ENCODE data around the gene PAX1. TPM values are rescaled to one million over a fixed set of nuclear protein-coding genes. Genes with fewer than 3 reads are reported as not detected.

The PAX1 gene
- polyA plus RNA-seq, 1 of the 3 experiments (the other 2 are of a cell fraction): not detected

DNA sequence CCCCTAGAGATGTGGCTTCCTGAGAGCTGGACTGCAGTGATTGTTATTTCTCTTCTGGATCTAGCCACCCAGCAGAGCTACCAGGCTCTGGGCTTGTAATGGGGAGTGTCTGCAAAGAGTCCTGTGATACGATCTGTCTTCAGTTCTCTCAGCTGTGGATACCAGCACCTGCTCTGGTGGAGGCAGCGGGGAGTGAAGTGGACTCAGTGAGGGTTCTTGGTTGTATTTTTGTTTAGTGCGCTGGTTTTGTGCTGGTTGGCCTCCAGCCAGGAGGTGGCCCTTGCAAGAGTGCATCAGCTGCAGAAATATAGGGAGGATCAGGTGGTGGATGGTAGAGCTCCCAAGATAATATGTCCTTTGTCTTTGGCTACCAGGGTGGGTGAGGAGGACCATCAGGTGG, 33.7 kb downstream of the PAX1 start (continued):
- TF ChIP-seq, protein P1, sequence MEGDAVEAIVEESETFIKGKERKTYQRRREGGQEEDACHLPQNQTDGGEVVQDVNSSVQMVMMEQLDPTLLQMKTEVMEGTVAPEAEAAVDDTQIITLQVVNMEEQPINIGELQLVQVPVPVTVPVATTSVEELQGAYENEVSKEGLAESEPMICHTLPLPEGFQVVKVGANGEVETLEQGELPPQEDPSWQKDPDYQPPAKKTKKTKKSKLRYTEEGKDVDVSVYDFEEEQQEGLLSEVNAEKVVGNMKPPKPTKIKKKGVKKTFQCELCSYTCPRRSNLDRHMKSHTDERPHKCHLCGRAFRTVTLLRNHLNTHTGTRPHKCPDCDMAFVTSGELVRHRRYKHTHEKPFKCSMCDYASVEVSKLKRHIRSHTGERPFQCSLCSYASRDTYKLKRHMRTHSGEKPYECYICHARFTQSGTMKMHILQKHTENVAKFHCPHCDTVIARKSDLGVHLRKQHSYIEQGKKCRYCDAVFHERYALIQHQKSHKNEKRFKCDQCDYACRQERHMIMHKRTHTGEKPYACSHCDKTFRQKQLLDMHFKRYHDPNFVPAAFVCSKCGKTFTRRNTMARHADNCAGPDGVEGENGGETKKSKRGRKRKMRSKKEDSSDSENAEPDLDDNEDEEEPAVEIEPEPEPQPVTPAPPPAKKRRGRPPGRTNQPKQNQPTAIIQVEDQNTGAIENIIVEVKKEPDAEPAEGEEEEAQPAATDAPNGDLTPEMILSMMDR (IDR thresholded peaks at IDR 0.05): no peak
- TF ChIP-seq RFX5 (IDR thresholded peaks at IDR 0.05; ENCODE audit: low read length) (no peak), TCF12 (IDR thresholded peaks at IDR 0.05) (no peak)

DNA sequence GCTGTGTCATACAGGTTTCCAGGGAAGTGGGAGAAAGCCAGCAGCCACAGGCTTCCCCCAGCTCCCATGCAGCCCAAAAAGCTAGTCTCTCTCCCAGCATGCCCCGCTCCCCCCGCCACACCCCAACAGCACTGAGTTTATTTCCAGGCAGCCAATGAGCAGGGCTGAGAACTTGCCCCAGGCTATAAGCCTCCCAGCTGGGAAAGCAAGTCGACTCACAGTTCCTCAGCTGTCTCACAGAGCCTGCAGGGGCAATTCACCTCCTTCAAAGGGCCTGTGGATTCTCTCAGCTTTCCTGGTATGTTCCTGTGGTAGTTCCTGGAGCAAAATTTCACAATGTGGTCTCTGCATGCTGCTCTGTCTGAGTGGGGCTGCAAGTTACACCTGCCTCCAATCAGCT, 34.2 kb downstream of the PAX1 start:
- no peak for DNase-seq
- POLR2A ChIA-PET: no interaction called here
- Histone ChIP-seq H4K20me1 (ENCODE audit: insufficient read depth) (no peaks in the 10 kb centered on the region), H3K4me2 (no peak overlapping the region), H2AFZ (ENCODE audit: low read depth) (no peak overlapping the region), H3K27ac (ENCODE audit: low read depth in 2 of 2, low read length in 1 of 2) (no peak overlapping the region), H3K4me1 (ENCODE audit: control insufficient read depth in 1 of 2, insufficient read depth in 2 of 2, low read depth in 1 of 2, low read length in 1 of 2) (no peaks in the 10 kb centered on the region), H3F3A (replicated peaks; ENCODE audit: insufficient read depth) (no peaks in the 10 kb centered on the region), H3K9me3 (no peaks in the 10 kb centered on the region), H3K9me2 (no peaks in the 10 kb centered on the region), H3K27me3 (ENCODE audit: insufficient read depth) (no peaks in the 10 kb centered on the region), H3K4me3 (ENCODE audit: low read depth in 2 of 2, low read length in 1 of 2) (no peak overlapping the region), H3K36me3 (replicated peaks in 1 of 2; ENCODE audit: control insufficient read depth in 1 of 2, insufficient read depth in 2 of 2, low read length in 1 of 2) (no peaks in the 10 kb centered on the region), H3K79me2 (ENCODE audit: insufficient read depth) (no peaks in the 10 kb centered on the region), H3K9ac (no peak overlapping the region)
- 6% methylated on average over 3 of the region's 3 CpGs for WGBS (ENCODE audit: low lambda C conversion rate)
- CTCF ChIA-PET: interaction anchor here (1.8 kb wide), 1 partner anchor 20 kb away, joined by 5 read pairs; no protein-coding TSS in a partner anchor
- TF ChIP-seq EZH2phosphoT487 (IDR thresholded peaks at IDR 0.05; ENCODE audit: borderline replicate concordance, low read depth) (no peak), FOXJ3 (CRISPR knock-in tag; IDR thresholded peaks at IDR 0.05) (no peak), TCF12 (IDR thresholded peaks at IDR 0.05) (no peak), RFX5 (IDR thresholded peaks at IDR 0.05; ENCODE audit: low read length) (no peak), FOXM1 (IDR thresholded peaks at IDR 0.05; ENCODE audit: low read depth) (no peak)
- TF ChIP-seq, protein P2, sequence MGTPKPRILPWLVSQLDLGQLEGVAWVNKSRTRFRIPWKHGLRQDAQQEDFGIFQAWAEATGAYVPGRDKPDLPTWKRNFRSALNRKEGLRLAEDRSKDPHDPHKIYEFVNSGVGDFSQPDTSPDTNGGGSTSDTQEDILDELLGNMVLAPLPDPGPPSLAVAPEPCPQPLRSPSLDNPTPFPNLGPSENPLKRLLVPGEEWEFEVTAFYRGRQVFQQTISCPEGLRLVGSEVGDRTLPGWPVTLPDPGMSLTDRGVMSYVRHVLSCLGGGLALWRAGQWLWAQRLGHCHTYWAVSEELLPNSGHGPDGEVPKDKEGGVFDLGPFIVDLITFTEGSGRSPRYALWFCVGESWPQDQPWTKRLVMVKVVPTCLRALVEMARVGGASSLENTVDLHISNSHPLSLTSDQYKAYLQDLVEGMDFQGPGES (IDR thresholded peaks at IDR 0.05; ENCODE audit: low read depth, low read length): no peak
- TF ChIP-seq, protein P3, sequence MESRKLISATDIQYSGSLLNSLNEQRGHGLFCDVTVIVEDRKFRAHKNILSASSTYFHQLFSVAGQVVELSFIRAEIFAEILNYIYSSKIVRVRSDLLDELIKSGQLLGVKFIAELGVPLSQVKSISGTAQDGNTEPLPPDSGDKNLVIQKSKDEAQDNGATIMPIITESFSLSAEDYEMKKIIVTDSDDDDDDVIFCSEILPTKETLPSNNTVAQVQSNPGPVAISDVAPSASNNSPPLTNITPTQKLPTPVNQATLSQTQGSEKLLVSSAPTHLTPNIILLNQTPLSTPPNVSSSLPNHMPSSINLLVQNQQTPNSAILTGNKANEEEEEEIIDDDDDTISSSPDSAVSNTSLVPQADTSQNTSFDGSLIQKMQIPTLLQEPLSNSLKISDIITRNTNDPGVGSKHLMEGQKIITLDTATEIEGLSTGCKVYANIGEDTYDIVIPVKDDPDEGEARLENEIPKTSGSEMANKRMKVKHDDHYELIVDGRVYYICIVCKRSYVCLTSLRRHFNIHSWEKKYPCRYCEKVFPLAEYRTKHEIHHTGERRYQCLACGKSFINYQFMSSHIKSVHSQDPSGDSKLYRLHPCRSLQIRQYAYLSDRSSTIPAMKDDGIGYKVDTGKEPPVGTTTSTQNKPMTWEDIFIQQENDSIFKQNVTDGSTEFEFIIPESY (IDR thresholded peaks at IDR 0.05; ENCODE audit: borderline replicate concordance, low read depth): no peak

DNA sequence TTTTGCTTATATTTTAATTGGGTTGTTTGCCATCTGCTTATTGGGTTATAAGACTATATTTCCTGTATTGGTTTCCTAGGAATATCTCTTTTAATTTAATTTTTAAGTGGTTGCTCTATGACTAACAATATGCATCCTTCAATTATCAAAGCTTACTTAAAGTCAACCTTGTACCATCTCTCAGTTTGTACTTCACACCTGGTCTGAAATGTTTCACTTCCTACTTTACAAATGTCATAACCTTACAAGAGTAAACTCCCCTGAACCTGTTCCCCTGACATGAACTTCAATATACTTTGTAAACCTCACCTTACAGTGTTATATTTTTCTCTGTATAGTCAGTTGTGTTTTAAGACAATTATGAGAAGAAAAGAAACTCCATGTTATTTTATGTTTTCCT, 35.8 kb downstream of the PAX1 start:
- no peaks in the 10 kb centered on the region for H3K9me3 ChIP-seq
- H3F3A ChIP-seq (replicated peaks; ENCODE audit: insufficient read depth): no peaks in the 10 kb centered on the region
- H3K27me3 ChIP-seq (ENCODE audit: insufficient read depth): no peaks in the 10 kb centered on the region
- no peaks in the 10 kb centered on the region for H3K36me3 ChIP-seq (replicated peaks in 1 of 2; ENCODE audit: control insufficient read depth in 1 of 2, insufficient read depth in 2 of 2, low read length in 1 of 2)
- no peak overlapping the region for H3K27ac ChIP-seq (ENCODE audit: low read depth in 2 of 2, low read length in 1 of 2)
- TF ChIP-seq GATA2 (CRISPR knock-in tag; IDR thresholded peaks at IDR 0.05) (no peak), RXRA (IDR thresholded peaks at IDR 0.05; ENCODE audit: borderline replicate concordance, low read depth) (no peak)
- H4K20me1 ChIP-seq (ENCODE audit: insufficient read depth): no peaks in the 10 kb centered on the region
- no peak overlapping the region for H3K9ac ChIP-seq
- no peaks in the 10 kb centered on the region for H3K4me1 ChIP-seq (ENCODE audit: control insufficient read depth in 1 of 2, insufficient read depth in 2 of 2, low read depth in 1 of 2, low read length in 1 of 2)
- H3K4me2 ChIP-seq: no peak overlapping the region
- H3K79me2 ChIP-seq (ENCODE audit: insufficient read depth): no peaks in the 10 kb centered on the region
- ChIA-PET CTCF (interaction anchor here (1.5 kb wide), 1 partner anchor 27 kb away, joined by 4 read pairs; no protein-coding TSS in a partner anchor), POLR2A (no interaction called here)
- no peak overlapping the region for H2AFZ ChIP-seq (ENCODE audit: low read depth)
- DNase-seq: no peak
- no peaks in the 10 kb centered on the region for H3K9me2 ChIP-seq
- H3K4me3 ChIP-seq (ENCODE audit: low read depth in 2 of 2, low read length in 1 of 2): no peak overlapping the region

Measured in SK-N-SH (cell line).